IMR-90 (cell line): ENCODE measurements around the gene CDC73. TPM values are rescaled to one million over a fixed set of nuclear protein-coding genes. Genes with fewer than 3 reads are reported as not detected.

Experiments used
- ATAC-seq: fragments of 200-7000 bp; cut with Tn5 transposase; 2 replicates; pipeline ENCODE4 v1.9.1; 2020; ENCODE audit warnings: low read depth, mild to moderate bottlenecking, moderate library complexity
- BruUV-seq: library from RNA; stranded (reverse); fragments of 400-500 nt; replicated peaks from 2 replicates; lab custom pipeline; 2021; lab: Mats Ljungman, UMichigan
- CTCF ChIA-PET: fragments of 300-600 bp; formaldehyde crosslinking; extraction: SDS; loops from one replicate; lab custom pipeline; 2021; ENCODE audit warnings: antibody characterized with exemption; lab: Yijun Ruan, JAX
- POLR2A ChIA-PET: fragments of 300-600 bp; sonication (Branson Sonifier 250); formaldehyde crosslinking; loops from one replicate; lab custom pipeline; 2022; ENCODE audit warnings: antibody characterized with exemption; ENCODE audit not compliant: unreplicated experiment; lab: Charles Lee
- DNase-seq: peaks from one replicate; pipeline ENCODE4 v3.0.0; 2013
- H2AFZ ChIP-seq: replicated peaks from 2 replicates; pipeline ENCODE3; 2013; ENCODE audit warnings: low read length, mild to moderate bottlenecking; ENCODE audit not compliant: poor library complexity
- H2AK5ac ChIP-seq: 2 replicates; pipeline ENCODE4 v1.6.1; 2013; ENCODE audit warnings: low read depth, low read length, inconsistent platforms
- H2AK9ac ChIP-seq: replicated peaks from 2 replicates; pipeline ENCODE3; 2013; ENCODE audit warnings: mild to moderate bottlenecking, low read depth, low read length, moderate library complexity; ENCODE audit not compliant: poor library complexity
- H2BK120ac ChIP-seq: 2 replicates; pipeline ENCODE4 v1.6.1; 2013; ENCODE audit warnings: low read depth, low read length, inconsistent platforms
- H2BK15ac ChIP-seq: 3 replicates; pipeline ENCODE4 v1.6.1; 2013; ENCODE audit warnings: low read depth, low read length, inconsistent platforms
- H2BK20ac ChIP-seq: 2 replicates; pipeline ENCODE4 v1.6.1; 2013; ENCODE audit warnings: low read depth, mild to moderate bottlenecking, inconsistent platforms, low read length, moderate library complexity
- H2BK5ac ChIP-seq: 2 replicates; pipeline ENCODE4 v1.6.1; 2013; ENCODE audit warnings: mild to moderate bottlenecking, low read depth, low read length, inconsistent platforms; ENCODE audit not compliant: poor library complexity, severe bottlenecking
- H3K14ac ChIP-seq: replicated peaks from 2 replicates; pipeline ENCODE4 v1.6.1; 2013; ENCODE audit warnings: low read depth, low read length, inconsistent platforms
- H3K18ac ChIP-seq: 2 replicates; pipeline ENCODE4 v1.6.1; 2013; ENCODE audit warnings: low read depth, low read length, control low read depth
- H3K23ac ChIP-seq: 2 replicates; pipeline ENCODE4 v1.6.1; 2013; ENCODE audit warnings: low read depth, low read length, inconsistent platforms
- H3K27ac ChIP-seq: 2 replicates; pipeline ENCODE4 v1.5.1; 2013; ENCODE audit warnings: mild to moderate bottlenecking, control low read depth, low read length; ENCODE audit not compliant: insufficient read depth
- H3K27me3 ChIP-seq: 2 replicates; pipeline ENCODE4 v1.6.1; 2013; ENCODE audit warnings: low read length; ENCODE audit not compliant: control insufficient read depth, insufficient read depth
- H3K36me3 ChIP-seq: 2 replicates; pipeline ENCODE4 v1.6.1; 2013; ENCODE audit warnings: low read length, mixed read lengths; ENCODE audit not compliant: control insufficient read depth, insufficient read depth
- H3K4ac ChIP-seq: 2 replicates; pipeline ENCODE4 v1.6.1; 2013; ENCODE audit warnings: low read depth, low read length, inconsistent platforms
- H3K4me1 ChIP-seq: 2 replicates; pipeline ENCODE4 v1.6.1; 2013; ENCODE audit warnings: low read length, mixed read lengths; ENCODE audit not compliant: control insufficient read depth, insufficient read depth
- H3K4me2 ChIP-seq: 2 replicates; pipeline ENCODE4 v1.6.1; 2013; ENCODE audit warnings: low read depth, mild to moderate bottlenecking, control low read depth, low read length, moderate library complexity
- H3K4me3 ChIP-seq: 2 replicates; pipeline ENCODE4 v1.5.1; 2013; ENCODE audit warnings: low read depth, mild to moderate bottlenecking, control low read depth, low read length, moderate library complexity; ENCODE audit not compliant: insufficient read depth
- H3K56ac ChIP-seq: 2 replicates; pipeline ENCODE4 v1.6.1; 2013; ENCODE audit warnings: low read length, inconsistent platforms; ENCODE audit not compliant: insufficient read depth; ENCODE audit errors: extremely low read depth
- H3K79me1 ChIP-seq, 2 experiments: 2 replicates each; pipeline ENCODE4 v1.6.1; 2013; ENCODE audit warnings: low read length in 2 of 2, inconsistent platforms in 1 of 2, low read depth in 1 of 2
- H3K9ac ChIP-seq: 2 replicates; pipeline ENCODE4 v1.6.1; 2013; ENCODE audit warnings: low read depth, low read length, control low read depth
- H3K9me1 ChIP-seq: 2 replicates; pipeline ENCODE4 v1.6.1; 2013; ENCODE audit warnings: low read length, inconsistent platforms; ENCODE audit not compliant: insufficient read depth
- H3K9me3 ChIP-seq: 2 replicates; pipeline ENCODE4 v1.6.1; 2013; ENCODE audit warnings: low read length; ENCODE audit not compliant: control insufficient read depth, insufficient read depth
- H4K20me1 ChIP-seq: 2 replicates; pipeline ENCODE4 v1.6.1; 2013; ENCODE audit warnings: low read length, inconsistent platforms; ENCODE audit not compliant: insufficient read depth
- H4K5ac ChIP-seq: 2 replicates; pipeline ENCODE4 v1.6.1; 2013; ENCODE audit warnings: mild to moderate bottlenecking, low read depth, low read length, control low read depth
- H4K8ac ChIP-seq, 2 experiments: 2 replicates each; pipeline ENCODE4 v1.6.1; 2013; ENCODE audit warnings: low read depth in 2 of 2, low read length in 2 of 2, control low read depth in 1 of 2, inconsistent platforms in 1 of 2
- H4K91ac ChIP-seq: 2 replicates; pipeline ENCODE4 v1.6.1; 2013; ENCODE audit warnings: low read depth, low read length, inconsistent platforms; ENCODE audit not compliant: insufficient read depth
- BHLHE40 ChIP-seq: fragments of 150-350 bp; IDR thresholded peaks from 2 replicates; pipeline ENCODE4 v1.6.1; 2016; ENCODE audit warnings: mild to moderate bottlenecking, low read depth, low read length
- CEBPB ChIP-seq: IDR thresholded peaks from 2 replicates; pipeline ENCODE4 v1.6.1; 2012; ENCODE audit warnings: low read depth, low read length, improper control_type of control experiment
- CHD1 ChIP-seq: IDR thresholded peaks from 2 replicates; pipeline ENCODE4 v1.6.1; 2012; ENCODE audit warnings: low read depth, low read length, improper control_type of control experiment
- ELK1 ChIP-seq: fragments of 150-350 bp; IDR thresholded peaks from 2 replicates; pipeline ENCODE4 v1.6.1; 2016; ENCODE audit warnings: low read depth, mild to moderate bottlenecking, low read length, moderate library complexity, borderline replicate concordance
- FOS ChIP-seq: fragments of 150-350 bp; IDR thresholded peaks from 2 replicates; pipeline ENCODE4 v1.6.1; 2016; ENCODE audit warnings: low read depth, low read length
- MAFK ChIP-seq: IDR thresholded peaks from 2 replicates; pipeline ENCODE4 v1.6.1; 2012; ENCODE audit warnings: low read depth, low read length, improper control_type of control experiment
- MAZ ChIP-seq: IDR thresholded peaks from 2 replicates; pipeline ENCODE4 v1.6.1; 2012; ENCODE audit warnings: low read depth, mild to moderate bottlenecking, low read length, improper control_type of control experiment, moderate library complexity, borderline replicate concordance
- MXI1 ChIP-seq: IDR thresholded peaks from 2 replicates; pipeline ENCODE4 v1.6.1; 2012; ENCODE audit warnings: low read depth, mild to moderate bottlenecking, low read length, moderate library complexity, borderline replicate concordance
- NFE2L2 ChIP-seq: fragments of 150-350 bp; IDR thresholded peaks from 2 replicates; pipeline ENCODE4 v1.6.1; 2016; ENCODE audit warnings: low read depth, mild to moderate bottlenecking, low read length
- POLR2A ChIP-seq: IDR thresholded peaks from 2 replicates; pipeline ENCODE4 v1.6.1; 2012; ENCODE audit warnings: mild to moderate bottlenecking, low read depth, low read length
- RAD21 ChIP-seq: IDR thresholded peaks from 2 replicates; pipeline ENCODE4 v1.6.1; 2012; ENCODE audit warnings: low read length, improper control_type of control experiment
- RCOR1 ChIP-seq: IDR thresholded peaks from 2 replicates; pipeline ENCODE4 v1.6.1; 2012; ENCODE audit warnings: mild to moderate bottlenecking, low read length, improper control_type of control experiment; ENCODE audit not compliant: insufficient replicate concordance
- RFX5 ChIP-seq: IDR thresholded peaks from 2 replicates; pipeline ENCODE4 v1.8.0; 2012; ENCODE audit warnings: low read depth, mild to moderate bottlenecking, low read length, moderate library complexity
- SMC3 ChIP-seq: fragments of 150-350 bp; IDR thresholded peaks from 2 replicates; pipeline ENCODE4 v1.6.1; 2016; ENCODE audit warnings: low read depth, mild to moderate bottlenecking, antibody characterized with exemption, low read length, moderate library complexity
- USF2 ChIP-seq: fragments of 150-350 bp; IDR thresholded peaks from 2 replicates; pipeline ENCODE4 v1.6.1; 2017; ENCODE audit warnings: mild to moderate bottlenecking, antibody characterized with exemption, low read length, low read depth
- dilution Hi-C: fragments of 300-500 bp; cut with HindIII; formaldehyde crosslinking; loops from one replicate; pipeline ENCODE4 v1.14.3; 2018; ENCODE audit warnings: low sequenced_read_pairs; ENCODE audit not compliant: unreplicated experiment
- in situ Hi-C: fragments of 300-500 bp; cut with MboI; formaldehyde crosslinking; loops from 3 replicates; pipeline ENCODE4 v1.14.3; 2019; ENCODE audit warnings: low sequenced_read_pairs, inconsistent platforms, mixed read lengths
- intact Hi-C: fragments of 100-400 bp; cut with micrococcal nuclease; formaldehyde crosslinking; loops from 2 replicates; pipeline ENCODE4 v1.10.0; 2022
- polyA plus RNA-seq, 3 experiments: library from polyadenylated mRNA; depleted of rRNA; stranded (reverse); fragments of >200 nt; gene quantifications; 2 replicates each; pipeline ENCODE4 v1.2.3, GENCODE V29; 2012; ENCODE audit warnings: low replicate concordance in 1 of 3
- total RNA-seq: library from RNA; depleted of rRNA; stranded (reverse); fragments of >200 nt; gene quantifications from 2 replicates; pipeline ENCODE4 v1.2.3, GENCODE V29; 2012
- TF ChIP-seq, protein P1 (sequence below): conservative IDR thresholded peaks from 2 replicates; pipeline ENCODE4 v1.5.1; 2012; ENCODE audit warnings: mild to moderate bottlenecking, low read depth, low read length, improper control_type of control experiment

The CDC73 gene
- total and polyA plus RNA-seq, 2 of the 4 experiments (the other 2 are of a cell fraction): 22.1 to 29.6 TPM

- ATAC-seq (no peak), DNase-seq (no peak)
- no peak overlapping the region for H3K18ac ChIP-seq
- H2BK20ac ChIP-seq: no peak overlapping the region
- 0 out of 2 replicates have a peak, but pooled peaks cover 2% of the 10 kb centered on the region for H3K36me3 ChIP-seq
- H3K23ac ChIP-seq: no peak overlapping the region
- H3K4me3 ChIP-seq: no peak overlapping the region
- no peak overlapping the region for H4K8ac ChIP-seq
- dilution Hi-C loops: no loop called here
- no peak overlapping the region for H3K4me2 ChIP-seq
- intact Hi-C loops: no loop called here
- H2AK9ac ChIP-seq: no peak overlapping the region
- POLR2A ChIA-PET: no interaction called here
- H3K27ac ChIP-seq: no peak overlapping the region
- BruUV-seq: no TSS peak
- in situ Hi-C loops: loop anchor here (25.0 kb wide), 2 partner anchors 386 to 1111 kb away; no protein-coding TSS in a partner anchor
- no peak overlapping the region for H4K91ac ChIP-seq
- TF ChIP-seq RAD21 (no peak), FOS (no peak), CEBPB (no peak), RCOR1 (no peak), SMC3 (no peak), RFX5 (no peak), MXI1 (no peak), NFE2L2 (no peak), ELK1 (no peak), MAZ (no peak), MAFK (no peak), USF2 (no peak), BHLHE40 (no peak), CHD1 (no peak), POLR2A (no peak)
- TF ChIP-seq, protein P1, sequence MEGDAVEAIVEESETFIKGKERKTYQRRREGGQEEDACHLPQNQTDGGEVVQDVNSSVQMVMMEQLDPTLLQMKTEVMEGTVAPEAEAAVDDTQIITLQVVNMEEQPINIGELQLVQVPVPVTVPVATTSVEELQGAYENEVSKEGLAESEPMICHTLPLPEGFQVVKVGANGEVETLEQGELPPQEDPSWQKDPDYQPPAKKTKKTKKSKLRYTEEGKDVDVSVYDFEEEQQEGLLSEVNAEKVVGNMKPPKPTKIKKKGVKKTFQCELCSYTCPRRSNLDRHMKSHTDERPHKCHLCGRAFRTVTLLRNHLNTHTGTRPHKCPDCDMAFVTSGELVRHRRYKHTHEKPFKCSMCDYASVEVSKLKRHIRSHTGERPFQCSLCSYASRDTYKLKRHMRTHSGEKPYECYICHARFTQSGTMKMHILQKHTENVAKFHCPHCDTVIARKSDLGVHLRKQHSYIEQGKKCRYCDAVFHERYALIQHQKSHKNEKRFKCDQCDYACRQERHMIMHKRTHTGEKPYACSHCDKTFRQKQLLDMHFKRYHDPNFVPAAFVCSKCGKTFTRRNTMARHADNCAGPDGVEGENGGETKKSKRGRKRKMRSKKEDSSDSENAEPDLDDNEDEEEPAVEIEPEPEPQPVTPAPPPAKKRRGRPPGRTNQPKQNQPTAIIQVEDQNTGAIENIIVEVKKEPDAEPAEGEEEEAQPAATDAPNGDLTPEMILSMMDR: no peak
- H2AFZ ChIP-seq: no peak overlapping the region
- H3K4me1 ChIP-seq: peaks cover 6% of the 10 kb centered on the region; the same call in 1 of the 2 replicates
- H4K5ac ChIP-seq: no peak overlapping the region
- no peak overlapping the region for H2BK120ac ChIP-seq
- no peak overlapping the region for H2AK5ac ChIP-seq
- H3K79me1 ChIP-seq: peaks cover 26 to 54% of the 10 kb centered on the region in 2 experiments
- no peaks in the 10 kb centered on the region for H3K9me3 ChIP-seq
- H3K4ac ChIP-seq: no peak overlapping the region
- no peak overlapping the region for H3K14ac ChIP-seq
- H4K20me1 ChIP-seq: peaks cover 8% of the 10 kb centered on the region; the same call in 1 of the 2 replicates
- no peaks in the 10 kb centered on the region for H3K27me3 ChIP-seq
- no peak overlapping the region for H2BK15ac ChIP-seq
- no peak overlapping the region for H2BK5ac ChIP-seq
- no peak overlapping the region for H3K9ac ChIP-seq
- CTCF ChIA-PET: no interaction called here
- no peaks in the 10 kb centered on the region for H3K9me1 ChIP-seq
- no peak overlapping the region for H3K56ac ChIP-seq
These were observed 55.0 kb downstream of the CDC73 start for GRCh38 chr1:193176788-193177187.
